ENCODE results near the gene NDUFB2.

DNA sequence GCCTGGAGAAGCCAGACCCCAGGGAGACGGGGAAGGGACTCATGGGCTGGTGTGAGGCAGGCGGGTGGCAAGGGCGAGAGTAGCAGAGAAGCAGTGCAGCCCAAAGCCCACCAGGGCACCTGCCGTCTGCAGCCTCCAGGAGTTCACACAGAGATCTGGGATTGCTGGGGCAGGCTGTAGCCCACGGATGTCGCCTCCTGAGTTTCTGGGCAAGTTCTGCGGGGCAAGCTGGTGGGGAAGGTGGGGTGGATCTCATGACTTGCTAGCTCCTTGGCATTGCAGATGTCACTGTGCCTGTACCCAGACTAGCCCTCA is 17.7 kb upstream of the NDUFB2 start:
- TF ChIP-seq, protein P1, sequence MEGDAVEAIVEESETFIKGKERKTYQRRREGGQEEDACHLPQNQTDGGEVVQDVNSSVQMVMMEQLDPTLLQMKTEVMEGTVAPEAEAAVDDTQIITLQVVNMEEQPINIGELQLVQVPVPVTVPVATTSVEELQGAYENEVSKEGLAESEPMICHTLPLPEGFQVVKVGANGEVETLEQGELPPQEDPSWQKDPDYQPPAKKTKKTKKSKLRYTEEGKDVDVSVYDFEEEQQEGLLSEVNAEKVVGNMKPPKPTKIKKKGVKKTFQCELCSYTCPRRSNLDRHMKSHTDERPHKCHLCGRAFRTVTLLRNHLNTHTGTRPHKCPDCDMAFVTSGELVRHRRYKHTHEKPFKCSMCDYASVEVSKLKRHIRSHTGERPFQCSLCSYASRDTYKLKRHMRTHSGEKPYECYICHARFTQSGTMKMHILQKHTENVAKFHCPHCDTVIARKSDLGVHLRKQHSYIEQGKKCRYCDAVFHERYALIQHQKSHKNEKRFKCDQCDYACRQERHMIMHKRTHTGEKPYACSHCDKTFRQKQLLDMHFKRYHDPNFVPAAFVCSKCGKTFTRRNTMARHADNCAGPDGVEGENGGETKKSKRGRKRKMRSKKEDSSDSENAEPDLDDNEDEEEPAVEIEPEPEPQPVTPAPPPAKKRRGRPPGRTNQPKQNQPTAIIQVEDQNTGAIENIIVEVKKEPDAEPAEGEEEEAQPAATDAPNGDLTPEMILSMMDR (IDR thresholded peaks at IDR 0.05), result no peak
- no peak for TF ChIP-seq POLR2A (IDR thresholded peaks at IDR 0.05)

All from Peyer's patch (tissue), 4 donors.